ENCODE measurements around the gene MON1B.

DNA sequence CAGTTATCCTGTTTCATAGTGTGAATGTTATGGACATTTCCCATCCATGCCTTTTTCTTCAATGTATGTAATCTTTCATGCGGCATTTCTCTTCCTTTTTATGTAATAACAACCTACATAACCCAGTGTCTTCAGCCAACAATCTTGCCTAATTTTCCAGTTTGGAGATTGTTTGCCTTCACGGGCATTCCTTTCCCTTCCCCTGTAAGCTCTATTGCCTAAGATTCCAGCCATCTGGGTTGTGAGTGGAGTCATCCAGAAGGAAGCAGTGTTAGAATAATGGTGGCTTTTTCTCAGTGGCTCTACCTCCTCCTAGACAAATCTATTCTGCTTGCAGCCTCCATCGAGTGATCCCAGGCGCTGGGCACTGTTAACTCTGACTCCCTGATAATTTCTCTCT is 30.5 kb downstream of the MON1B start:
- TF ChIP-seq POLR2A (IDR thresholded peaks at IDR 0.05; ENCODE audit: low read depth, low read length): no peak
- TF ChIP-seq POLR2AphosphoS5 (IDR thresholded peaks at IDR 0.05; ENCODE audit: low read depth, low read length): no peak
- no peak for TF ChIP-seq PAX5 (IDR thresholded peaks at IDR 0.05; ENCODE audit: insufficient read depth, low read length, severe bottlenecking)
